PC-9 (cell line): ENCODE results near the gene PDE10A. TPM values are rescaled to one million over a fixed set of nuclear protein-coding genes. Genes with fewer than 3 reads are reported as not detected.

Experiments
- BruUV-seq: library from RNA; stranded (reverse); fragments of 400-500 nt; replicated peaks from 2 replicates; lab custom pipeline; 2021; lab: Mats Ljungman, UMichigan
- CTCF ChIA-PET: fragments of 300-600 bp; sonication (Branson Sonifier 250); formaldehyde crosslinking; loops from one replicate; lab custom pipeline; 2022; ENCODE audit warnings: antibody characterized with exemption; lab: Charles Lee
- POLR2A ChIA-PET: fragments of 300-600 bp; sonication (Branson Sonifier 250); formaldehyde crosslinking; loops from one replicate; lab custom pipeline; 2022; ENCODE audit warnings: antibody characterized with exemption; ENCODE audit not compliant: unreplicated experiment; lab: Charles Lee
- DNase-seq, 2 experiments: peaks; one replicate each; pipeline versions ENCODE4 v3.0.0 to v3.0.0-alpha.2; 2015 to 2022; ENCODE audit warnings: mixed read lengths in 1 of 2
- H2AFZ ChIP-seq: fragments of 200-600 bp; sonication (generic); 2 replicates; pipeline ENCODE4 v1.8.1; 2017; ENCODE audit warnings: antibody characterized with exemption
- H3F3A ChIP-seq: fragments of 200-600 bp; sonication (generic); 2 replicates; pipeline ENCODE4 v1.8.1; 2017; ENCODE audit warnings: antibody characterized with exemption, mild to moderate bottlenecking, low read depth; ENCODE audit not compliant: insufficient read depth
- H3K27ac ChIP-seq: fragments of 200-600 bp; sonication (generic); 2 replicates; pipeline ENCODE4 v1.6.1; 2016; ENCODE audit warnings: mixed run types
- H3K27me3 ChIP-seq: fragments of 200-600 bp; sonication (generic); 2 replicates; pipeline ENCODE4 v1.6.1; 2016; ENCODE audit warnings: low read depth, mixed run types; ENCODE audit not compliant: insufficient read depth
- H3K36me3 ChIP-seq: fragments of 200-600 bp; sonication (generic); 2 replicates; pipeline ENCODE4 v1.6.1; 2016; ENCODE audit warnings: low read depth, mixed run types
- H3K4me1 ChIP-seq: fragments of 200-600 bp; sonication (generic); replicated peaks from 2 replicates; pipeline ENCODE4 v1.6.1; 2016; ENCODE audit warnings: mixed run types; ENCODE audit not compliant: insufficient read depth
- H3K4me2 ChIP-seq: fragments of 200-600 bp; sonication (generic); 2 replicates; pipeline ENCODE4 v1.6.1; 2017; ENCODE audit warnings: mixed run types
- H3K4me3 ChIP-seq: fragments of 200-600 bp; sonication (generic); 2 replicates; pipeline ENCODE4 v1.6.1; 2016; ENCODE audit warnings: mixed run types
- H3K79me2 ChIP-seq: fragments of 200-600 bp; sonication (generic); 2 replicates; pipeline ENCODE4 v1.6.1; 2017; ENCODE audit warnings: low read depth, mixed run types
- H3K9me2 ChIP-seq: fragments of 200-600 bp; sonication (generic); 2 replicates; pipeline ENCODE4 v1.8.1; 2017; ENCODE audit warnings: mild to moderate bottlenecking; ENCODE audit not compliant: insufficient read depth
- H3K9me3 ChIP-seq: fragments of 200-600 bp; sonication (generic); 2 replicates; pipeline ENCODE4 v1.8.1; 2016; ENCODE audit warnings: low read depth; ENCODE audit not compliant: insufficient read depth
- H4K20me1 ChIP-seq: fragments of 200-600 bp; sonication (generic); 2 replicates; pipeline ENCODE4 v1.8.1; 2017; ENCODE audit not compliant: insufficient read depth
- EZH2 ChIP-seq: fragments of 200-600 bp; sonication (generic); IDR thresholded peaks from 2 replicates; pipeline ENCODE4 v1.8.0; 2017; ENCODE audit warnings: antibody characterized with exemption, low read depth
- intact Hi-C: fragments of 100-400 bp; cut with micrococcal nuclease; formaldehyde crosslinking; loops from one replicate; pipeline ENCODE4 v1.10.0; 2022; ENCODE audit not compliant: unreplicated experiment
- total RNA-seq: library from RNA; stranded (reverse); gene quantifications from 2 replicates; pipeline ENCODE4 v1.2.3, GENCODE V29; 2021
- TF ChIP-seq, protein P1 (sequence below): fragments of 200-600 bp; sonication (generic); conservative IDR thresholded peaks from 2 replicates; pipeline ENCODE4 v1.6.1; 2017; ENCODE audit warnings: mixed run types, antibody characterized with exemption, mild to moderate bottlenecking, moderate library complexity

Gene PDE10A
- total RNA-seq, 1 experiment from 2014 or later, result not detected

DNA sequence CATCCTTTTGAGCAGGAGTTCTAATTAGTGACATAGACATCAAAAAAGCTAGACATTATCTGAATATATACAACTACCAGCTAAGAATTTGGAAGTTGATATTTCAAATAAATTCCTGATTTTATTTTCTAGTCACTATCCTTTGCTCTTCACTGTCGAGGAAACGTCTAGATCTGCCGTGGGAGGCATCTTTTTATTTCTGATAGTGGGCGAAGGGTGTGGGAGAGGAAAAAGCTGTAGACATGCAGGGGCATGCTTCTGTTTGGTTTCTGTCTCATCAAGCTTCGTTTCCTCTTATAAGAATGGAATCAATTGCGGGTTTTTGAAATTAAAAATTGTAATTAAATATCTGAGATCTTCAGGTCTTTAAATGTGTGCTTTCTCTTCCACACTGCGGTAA is 337.4 kb downstream of the PDE10A start:
- no peak overlapping the region for H3K4me2 ChIP-seq
- CTCF ChIA-PET, result no interaction called here
- H2AFZ ChIP-seq, result no peak overlapping the region
- TF ChIP-seq, protein P1, sequence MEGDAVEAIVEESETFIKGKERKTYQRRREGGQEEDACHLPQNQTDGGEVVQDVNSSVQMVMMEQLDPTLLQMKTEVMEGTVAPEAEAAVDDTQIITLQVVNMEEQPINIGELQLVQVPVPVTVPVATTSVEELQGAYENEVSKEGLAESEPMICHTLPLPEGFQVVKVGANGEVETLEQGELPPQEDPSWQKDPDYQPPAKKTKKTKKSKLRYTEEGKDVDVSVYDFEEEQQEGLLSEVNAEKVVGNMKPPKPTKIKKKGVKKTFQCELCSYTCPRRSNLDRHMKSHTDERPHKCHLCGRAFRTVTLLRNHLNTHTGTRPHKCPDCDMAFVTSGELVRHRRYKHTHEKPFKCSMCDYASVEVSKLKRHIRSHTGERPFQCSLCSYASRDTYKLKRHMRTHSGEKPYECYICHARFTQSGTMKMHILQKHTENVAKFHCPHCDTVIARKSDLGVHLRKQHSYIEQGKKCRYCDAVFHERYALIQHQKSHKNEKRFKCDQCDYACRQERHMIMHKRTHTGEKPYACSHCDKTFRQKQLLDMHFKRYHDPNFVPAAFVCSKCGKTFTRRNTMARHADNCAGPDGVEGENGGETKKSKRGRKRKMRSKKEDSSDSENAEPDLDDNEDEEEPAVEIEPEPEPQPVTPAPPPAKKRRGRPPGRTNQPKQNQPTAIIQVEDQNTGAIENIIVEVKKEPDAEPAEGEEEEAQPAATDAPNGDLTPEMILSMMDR, result no peak
- TF ChIP-seq EZH2, result no peak
- intact Hi-C loops, result no loop called here
- H3F3A ChIP-seq, result no peaks in the 10 kb centered on the region
- POLR2A ChIA-PET, result no interaction called here
- no peaks in the 10 kb centered on the region for H3K4me1 ChIP-seq
- H3K4me3 ChIP-seq, result no peak overlapping the region
- 0 out of 2 replicates have a peak, but pooled peaks cover 2% of the 10 kb centered on the region for H3K27me3 ChIP-seq
- H4K20me1 ChIP-seq, result no peaks in the 10 kb centered on the region
- H3K9me3 ChIP-seq, result no peaks in the 10 kb centered on the region
- H3K9me2 ChIP-seq, result no peaks in the 10 kb centered on the region
- H3K27ac ChIP-seq, result no peak overlapping the region
- no peaks in the 10 kb centered on the region for H3K36me3 ChIP-seq
- BruUV-seq, result no TSS peak
- no peak for DNase-seq
- no peaks in the 10 kb centered on the region for H3K79me2 ChIP-seq

DNA sequence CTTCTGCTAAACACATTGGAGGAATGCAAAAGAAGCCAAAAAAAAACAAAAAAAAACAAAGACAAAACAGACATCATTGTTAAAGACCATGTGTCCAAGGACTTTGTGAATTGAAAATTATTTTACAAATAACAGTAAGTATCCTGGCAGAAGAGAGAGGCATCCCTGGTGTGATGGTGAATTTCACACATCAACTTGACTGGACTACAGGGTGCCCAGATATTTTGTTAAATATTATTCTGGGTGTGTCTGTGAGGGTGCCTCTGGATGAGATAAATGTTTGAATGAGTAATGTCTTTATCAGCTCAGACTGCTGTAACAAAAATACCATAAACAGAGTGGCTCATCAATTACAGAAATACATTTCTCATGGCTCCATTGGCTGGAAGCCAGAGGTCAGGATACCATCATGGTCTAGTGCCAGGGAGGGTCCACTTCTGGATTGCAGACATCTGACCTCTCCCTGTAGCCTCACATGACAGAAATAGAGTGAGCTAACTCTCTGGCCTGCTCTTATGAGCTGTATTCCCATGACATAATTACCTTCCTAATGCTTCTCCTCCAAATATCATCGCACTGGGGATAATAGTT is 341.4 kb downstream of the PDE10A start:
- Histone ChIP-seq H4K20me1 (no peaks in the 10 kb centered on the region), H3K4me3 (no peak overlapping the region), H2AFZ (no peak overlapping the region), H3K9me3 (no peaks in the 10 kb centered on the region), H3F3A (no peaks in the 10 kb centered on the region), H3K27ac (no peak overlapping the region), H3K9me2 (no peaks in the 10 kb centered on the region), H3K79me2 (no peaks in the 10 kb centered on the region), H3K4me2 (no peak overlapping the region), H3K27me3 (peaks cover 16% of the 10 kb centered on the region; the same call in 1 of the 2 replicates), H3K36me3 (no peaks in the 10 kb centered on the region), H3K4me1 (no peaks in the 10 kb centered on the region)
- ChIA-PET CTCF (no interaction called here), POLR2A (no interaction called here)
- BruUV-seq, result no TSS peak
- no peak for DNase-seq
- TF ChIP-seq EZH2, result no peak
- TF ChIP-seq, protein P1, result no peak
- intact Hi-C loops, result no loop called here

DNA sequence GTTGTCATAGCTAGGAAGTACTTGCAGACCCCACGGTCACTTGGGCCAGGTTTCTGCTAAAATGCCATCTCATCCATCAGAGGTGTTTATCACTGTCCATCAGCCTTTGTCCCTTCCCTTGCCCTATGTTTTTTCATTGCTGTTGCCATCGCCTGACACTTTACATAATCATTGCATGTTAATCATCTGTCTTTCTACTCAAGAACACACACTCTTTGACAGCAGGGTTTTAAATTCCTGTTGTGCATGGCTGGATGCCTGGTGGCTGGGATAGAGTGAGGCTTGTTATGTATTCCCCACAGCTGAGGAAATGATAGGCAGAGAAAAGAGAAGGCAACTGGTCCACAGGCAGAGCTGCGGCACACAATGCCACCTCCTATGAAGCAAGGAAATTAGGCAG is 341.9 kb downstream of the PDE10A start:
- BruUV-seq, result no TSS peak

More for the DNA sequence above, 341.9 kb downstream of the PDE10A start:
- Histone ChIP-seq H3K4me3 (no peak overlapping the region), H3K9me3 (no peaks in the 10 kb centered on the region), H3K27ac (no peak overlapping the region), H3K4me1 (no peaks in the 10 kb centered on the region), H3K9me2 (no peaks in the 10 kb centered on the region), H3K27me3 (peaks cover 20% of the 10 kb centered on the region; the same call in 1 of the 2 replicates), H3K79me2 (no peaks in the 10 kb centered on the region), H4K20me1 (no peaks in the 10 kb centered on the region), H3F3A (no peaks in the 10 kb centered on the region), H3K36me3 (no peaks in the 10 kb centered on the region), H2AFZ (no peak overlapping the region), H3K4me2 (no peak overlapping the region)
- TF ChIP-seq EZH2, result no peak
- TF ChIP-seq, protein P1, result no peak
- no peak for DNase-seq
- ChIA-PET CTCF (no interaction called here), POLR2A (no interaction called here)
- intact Hi-C loops, result no loop called here
